Heart left ventricle (tissue), 16 donors: Measurements from ENCODE around the gene RSPH1. TPM values are rescaled to one million over a fixed set of nuclear protein-coding genes. Genes with fewer than 3 reads are reported as not detected.

Source experiments
- ATAC-seq, 4 donors: fragments of 200-7000 bp; cut with Tn5 transposase; one replicate each; pipeline ENCODE4 v1.9.1; 2020 to 2022; ENCODE audit warnings: moderate library complexity in 4 of 4, mild to moderate bottlenecking in 3 of 4, moderate number of reproducible peaks in 1 of 4
- DNase-seq, 5 donors: peaks; one replicate each; pipeline ENCODE4 v3.0.0-alpha.2; 2020
- H3K27ac ChIP-seq, 12 donors: fragments of 200-600 bp; sonication (generic) in 4 of 12; one replicate each; pipeline versions ENCODE4 v1.5.0 to v1.8.0; 2016 to 2022; ENCODE audit warnings: mild to moderate bottlenecking in 2 of 12
- H3K27me3 ChIP-seq, 9 donors: fragments of 200-600 bp; sonication (generic) in 2 of 9; one replicate each; pipeline versions ENCODE4 v1.5.1 to v1.8.0; 2016 to 2022; ENCODE audit warnings: mild to moderate bottlenecking in 3 of 9
- H3K36me3 ChIP-seq, 9 donors: fragments of 200-600 bp; sonication (generic) in 2 of 9; one replicate each; pipeline versions ENCODE4 v1.5.0 to v1.8.0; 2018 to 2022; ENCODE audit warnings: mild to moderate bottlenecking in 2 of 9
- H3K4me1 ChIP-seq, 12 donors: fragments of 200-600 bp; sonication (generic) in 4 of 12; one replicate each; pipeline versions ENCODE4 v1.5.0 to v1.8.0; 2016 to 2022; ENCODE audit warnings: mild to moderate bottlenecking in 3 of 12
- H3K4me3 ChIP-seq, 12 donors: fragments of 200-600 bp; sonication (generic) in 4 of 12; one replicate each; pipeline versions ENCODE4 v1.5.0 to v1.8.0; 2017 to 2022; ENCODE audit warnings: mild to moderate bottlenecking in 9 of 12, moderate library complexity in 4 of 12
- H3K9me3 ChIP-seq, 12 donors: fragments of 200-600 bp; sonication (generic) in 4 of 12; one replicate each; pipeline versions ENCODE4 v1.5.0 to v1.8.0; 2016 to 2022; ENCODE audit warnings: mild to moderate bottlenecking in 1 of 12
- CTCF ChIP-seq, 12 donors: fragments of 200-600 bp; sonication (generic) in 4 of 12; IDR thresholded peaks; one replicate each; pipeline versions ENCODE4 v1.5.0 to v1.8.0; 2018 to 2022; ENCODE audit warnings: antibody characterized with exemption in 12 of 12, mild to moderate bottlenecking in 5 of 12
- POLR2A ChIP-seq, 2 donors: fragments of 450-650 bp; IDR thresholded peaks; one replicate each; pipeline ENCODE4 v1.6.1; 2017; ENCODE audit warnings: antibody characterized with exemption in 2 of 2, mild to moderate bottlenecking in 2 of 2, moderate library complexity in 2 of 2
- WGBS, 4 donors: extraction: QIAGEN DNeasy Blood & Tissue Kit in 2 of 4; methylation state at CpG; one replicate each; pipeline versions ENCODE4 v1.1.5 to v1.1.7; 2013 to 2018; 5-methylcytosine and 5-hydroxymethylcytosine counted together
- intact Hi-C, 10 donors: fragments of 100-400 bp; cut with DNase I; formaldehyde crosslinking; loops; one replicate each; pipeline versions ENCODE4 v1.11.1 to v1.14.2; 2022
- polyA plus RNA-seq, 2 donors: library from polyadenylated mRNA; stranded (reverse); fragments of 200-250 nt; gene quantifications; one replicate each; pipeline ENCODE4 v1.2.3, GENCODE V29; 2013
- total RNA-seq, 9 donors: library from RNA; depleted of rRNA in 2 of 9; stranded (reverse); fragments of >200 nt in 2 of 9; fragmentation: NEBNext Ultra II Directional in 3 of 9; extraction: Animal tissue kit (Norgen Biotek cat#: 25700) in 3 of 9; gene quantifications; one replicate each; pipeline versions ENCODE4 v1.1.0 to v1.2.4, GENCODE V29; 2016 to 2023
- donor health status: ischemic (EF 13 %, LVEDD 7.1; RV severe dilation, severe dysfunction).
- donor health status: healthy with polysubstance abuse.
- donor health status: DM: no; HTN: yes; CAD: no.
- donor health status: DM: no; HTN: no; CAD: no.
- donor health status: ischemic (EF 25% LVEDD 6.9; RV normal size, moderate dysfunction).
- donor health status: ischemic (EF 25% LVEDD 5.7; RV mildly dilated, moderate dysfunction).
- donor health status: healthy.
- donor health status: DM: yes; HTN: yes; CAD: no.
- donor health status: ischemic (EF 35%, LVEDD 5.7; RV mildly dilated, moderate dysfunction).
- donor health status: nonischemic (EF 11% LVEDD 7.7; RV severe dilation, severe dysfunction).
- donor health status: DM: yes; HTN: yes; CAD: no.
- donor health status: PGD.
- donor health status: ischemic (EF 29% LVEDD 5.4; RV normal size, mild dysfunction).
- donor health status: nonischemic (EF 23%, LVEDD 6.1; RV moderate dilation, normal function).

Gene RSPH1
- total and polyA plus RNA-seq, 11 donors = 0.11 to 0.18 TPM; not detected in 9

- Histone ChIP-seq H3K36me3 (no peaks in the 10 kb centered on the region), H3K4me1 (peaks cover 0 to 21% (median 0%) of the 10 kb centered on the region in 12 donors), H3K9me3 (peaks cover 0 to 2% (median 0%) of the 10 kb centered on the region in 12 donors), H3K4me3 (no peak overlapping the region), H3K27me3 (peaks cover 0 to 34% (median 2%) of the 10 kb centered on the region in 9 donors), H3K27ac (no peak overlapping the region)
- TF ChIP-seq POLR2A (IDR thresholded peaks at IDR 0.05) (no peak), CTCF (IDR thresholded peaks at IDR 0.05) (no peak)
- ATAC-seq (no peak), DNase-seq (no peak)
- intact Hi-C loops = no loop called here
- 81 to 85% (median 84%) methylated on average over 10 of the region's 10 CpGs for WGBS, 4 donors
These were observed 69.0 kb downstream of the RSPH1 start for GRCh38 chr21:42426876-42427480.

- intact Hi-C loops = no loop called here
These were observed 69.6 kb downstream of the RSPH1 start for GRCh38 chr21:42426424-42426823.

DNA sequence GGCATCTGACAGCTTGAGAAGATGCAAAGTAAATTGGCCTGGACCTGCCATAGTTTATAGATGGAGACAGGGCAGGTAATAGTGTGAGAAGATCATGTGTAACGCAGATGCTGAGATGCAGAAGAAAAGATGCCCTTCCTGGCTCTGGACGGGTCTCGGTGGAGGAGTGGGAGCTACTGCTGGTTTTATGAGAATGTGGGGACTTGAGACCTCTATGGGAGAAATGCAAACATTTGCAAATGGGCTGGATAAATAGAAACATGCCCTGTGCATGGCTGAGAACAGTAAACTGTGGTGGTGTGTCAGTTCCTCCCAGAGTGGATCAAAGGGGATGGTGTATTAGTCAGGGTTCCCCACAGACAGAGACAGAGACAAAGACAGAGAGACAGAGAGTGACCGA lies 70.4 kb downstream of the RSPH1 start:
- peak overlapping the region in 1 of 12 donors; percentile 82 for H3K27ac ChIP-seq
- no peak for ATAC-seq
- WGBS, 4 donors = 74 to 82% (median 77%) methylated on average over 4 of the region's 4 CpGs
- intact Hi-C loops = no loop called here
- no peak for DNase-seq
- H3K4me3 ChIP-seq = no peak overlapping the region
- TF ChIP-seq POLR2A (IDR thresholded peaks at IDR 0.05) (no peak), CTCF (IDR thresholded peaks at IDR 0.05) (no peak)
- H3K27me3 ChIP-seq = peaks cover 0 to 47% (median 2%) of the 10 kb centered on the region in 9 donors
- no peaks in the 10 kb centered on the region for H3K36me3 ChIP-seq
- H3K4me1 ChIP-seq = peaks cover 0 to 21% (median 0%) of the 10 kb centered on the region in 12 donors
- peaks cover 0 to 8% (median 0%) of the 10 kb centered on the region in 12 donors for H3K9me3 ChIP-seq

More at GRCh38 chr21:42426424-42426823, 69.6 kb downstream of the RSPH1 start:
- H3K27me3 ChIP-seq = peaks cover 0 to 38% (median 2%) of the 10 kb centered on the region in 9 donors
- no peak for TF ChIP-seq POLR2A (IDR thresholded peaks at IDR 0.05)
- TF ChIP-seq CTCF (IDR thresholded peaks at IDR 0.05) = no peak
- no peak overlapping the region for H3K27ac ChIP-seq
- H3K4me3 ChIP-seq = no peak overlapping the region
- WGBS, 4 donors = 77 to 87% (median 81%) methylated on average over 7 of the region's 7 CpGs
- peaks cover 0 to 5% (median 0%) of the 10 kb centered on the region in 12 donors for H3K9me3 ChIP-seq
- ATAC-seq (no peak), DNase-seq (no peak)
- H3K36me3 ChIP-seq = no peaks in the 10 kb centered on the region
- peaks cover 0 to 21% (median 0%) of the 10 kb centered on the region in 12 donors for H3K4me1 ChIP-seq

GRCh38 chr21:42424914-42425541 lies 71.0 kb downstream of the RSPH1 start:
- peaks cover 0 to 50% (median 2%) of the 10 kb centered on the region in 9 donors for H3K27me3 ChIP-seq
- H3K27ac ChIP-seq = peak overlapping the region in 1 of 12 donors; percentile 82
- peak in 2 of 4 donors; percentile 21 to 57 for ATAC-seq

More at GRCh38 chr21:42424914-42425541, 71.0 kb downstream of the RSPH1 start:
- 58 to 68% (median 59%) methylated on average over 12 of the region's 12 CpGs for WGBS, 4 donors
- H3K4me1 ChIP-seq = peaks cover 0 to 21% (median 0%) of the 10 kb centered on the region in 12 donors
- H3K4me3 ChIP-seq = no peak overlapping the region
- DNase-seq = no peak
- intact Hi-C loops = no loop called here
- H3K9me3 ChIP-seq = peaks cover 0 to 11% (median 0%) of the 10 kb centered on the region in 12 donors
- no peak for TF ChIP-seq CTCF (IDR thresholded peaks at IDR 0.05)
- no peak for TF ChIP-seq POLR2A (IDR thresholded peaks at IDR 0.05)
- H3K36me3 ChIP-seq = no peaks in the 10 kb centered on the region
